Sciatic nerve (tissue), 2 donors: ENCODE data around the gene ADAMTS16. TPM values are rescaled to one million over a fixed set of nuclear protein-coding genes. Genes with fewer than 3 reads are reported as not detected.
A peak's percentile ranks its signal among the peaks of the same experiment; 100 is the strongest.

ENCODE experiments used
- ATAC-seq: fragments of 200-7000 bp; cut with Tn5 transposase; one replicate; pipeline ENCODE4 v1.9.1; 2020; ENCODE audit warnings: mild to moderate bottlenecking, moderate library complexity
- DNase-seq: peaks from one replicate; pipeline ENCODE4 v3.0.0-alpha.2; 2020; ENCODE audit warnings: low spot score
- intact Hi-C: fragments of 100-400 bp; cut with DNase I; formaldehyde crosslinking; loops from one replicate; pipeline ENCODE4 v1.14.2; 2022
- total RNA-seq: library from RNA; stranded (reverse); fragmentation: NEBNext Ultra II Directional; extraction: Animal tissue kit (Norgen Biotek cat#: 25700); gene quantifications from one replicate; pipeline ENCODE4 v1.2.1, GENCODE V29; 2021
- donor health status: DM: no; HTN: no; CAD: no.
- donor health status: DM: no; HTN: no; CAD: no.

The ADAMTS16 gene
- total RNA-seq, 1 donor from 2014 or later = 2.7 TPM

- intact Hi-C loops = no loop called here
- ATAC-seq (no peak), DNase-seq (no peak)
Measured at GRCh38 chr5:5178580-5178979, 38.5 kb downstream of the ADAMTS16 start.

GRCh38 chr5:5179079-5179478, 38.9 kb downstream of the ADAMTS16 start:
- DNase-seq (no peak), ATAC-seq (no peak)
- intact Hi-C loops = no loop called here

GRCh38 chr5:5179597-5179996, 39.5 kb downstream of the ADAMTS16 start:
- DNase-seq (no peak), ATAC-seq (no peak)
- intact Hi-C loops = no loop called here

GRCh38 chr5:5181650-5182324, 41.7 kb downstream of the ADAMTS16 start:
- intact Hi-C loops = no loop called here
- ATAC-seq = no peak
- DNase-seq = no peak

- ATAC-seq (peak; percentile 27), DNase-seq (no peak)
Measured at GRCh38 chr5:5182508-5183188, 42.5 kb downstream of the ADAMTS16 start.

GRCh38 chr5:5183189-5183699, 43.1 kb downstream of the ADAMTS16 start:
- no peak for DNase-seq
- peak; percentile 29 for ATAC-seq
- intact Hi-C loops = no loop called here

More at GRCh38 chr5:5182508-5183188, 42.5 kb downstream of the ADAMTS16 start:
- intact Hi-C loops = no loop called here

GRCh38 chr5:5183933-5184332, 43.8 kb downstream of the ADAMTS16 start:
- no peak for DNase-seq
- peak; percentile 23 for ATAC-seq

GRCh38 chr5:5188376-5189050, 48.4 kb downstream of the ADAMTS16 start:
- ATAC-seq (no peak), DNase-seq (no peak)
- intact Hi-C loops = no loop called here

More at GRCh38 chr5:5183933-5184332, 43.8 kb downstream of the ADAMTS16 start:
- intact Hi-C loops = no loop called here

- no peak for ATAC-seq
Measured at GRCh38 chr5:5189051-5189430, 48.9 kb downstream of the ADAMTS16 start.

GRCh38 chr5:5191906-5192305, 51.8 kb downstream of the ADAMTS16 start:
- intact Hi-C loops = no loop called here
- DNase-seq (no peak), ATAC-seq (no peak)

More at GRCh38 chr5:5189051-5189430, 48.9 kb downstream of the ADAMTS16 start:
- DNase-seq = no peak
- intact Hi-C loops = no loop called here

GRCh38 chr5:5192681-5193080, 52.6 kb downstream of the ADAMTS16 start:
- intact Hi-C loops = no loop called here
- ATAC-seq (no peak), DNase-seq (no peak)

- DNase-seq = no peak
- ATAC-seq = no peak
- intact Hi-C loops = no loop called here
Measured at GRCh38 chr5:5195128-5195918, 55.2 kb downstream of the ADAMTS16 start.

- no peak for ATAC-seq
Measured at GRCh38 chr5:5198135-5198534, 58.0 kb downstream of the ADAMTS16 start.

GRCh38 chr5:5198815-5199214, 58.7 kb downstream of the ADAMTS16 start:
- intact Hi-C loops = no loop called here
- ATAC-seq = no peak
- DNase-seq = no peak

More at GRCh38 chr5:5198135-5198534, 58.0 kb downstream of the ADAMTS16 start:
- intact Hi-C loops = no loop called here
- no peak for DNase-seq

- intact Hi-C loops = no loop called here
- DNase-seq (no peak), ATAC-seq (no peak)
Measured at GRCh38 chr5:5199495-5199894, 59.4 kb downstream of the ADAMTS16 start.

GRCh38 chr5:5200133-5200532, 60.0 kb downstream of the ADAMTS16 start:
- DNase-seq = no peak
- intact Hi-C loops = no loop called here
- ATAC-seq = no peak

GRCh38 chr5:5202321-5202720, 62.2 kb downstream of the ADAMTS16 start:
- DNase-seq (no peak), ATAC-seq (no peak)
- intact Hi-C loops = no loop called here

- DNase-seq (no peak), ATAC-seq (no peak)
- intact Hi-C loops = no loop called here
Measured at GRCh38 chr5:5203451-5203850, 63.3 kb downstream of the ADAMTS16 start.

- DNase-seq (no peak), ATAC-seq (no peak)
Measured at GRCh38 chr5:5207828-5208227, 67.7 kb downstream of the ADAMTS16 start.

More at GRCh38 chr5:5207828-5208227, 67.7 kb downstream of the ADAMTS16 start:
- intact Hi-C loops = no loop called here
